ENCODE measurements around the gene ADCY3. TPM values are rescaled to one million over a fixed set of nuclear protein-coding genes. Genes with fewer than 3 reads are reported as not detected.

The ADCY3 gene
- total RNA-seq, 1 experiment from 2014 or later, result 39.5 TPM

DNA sequence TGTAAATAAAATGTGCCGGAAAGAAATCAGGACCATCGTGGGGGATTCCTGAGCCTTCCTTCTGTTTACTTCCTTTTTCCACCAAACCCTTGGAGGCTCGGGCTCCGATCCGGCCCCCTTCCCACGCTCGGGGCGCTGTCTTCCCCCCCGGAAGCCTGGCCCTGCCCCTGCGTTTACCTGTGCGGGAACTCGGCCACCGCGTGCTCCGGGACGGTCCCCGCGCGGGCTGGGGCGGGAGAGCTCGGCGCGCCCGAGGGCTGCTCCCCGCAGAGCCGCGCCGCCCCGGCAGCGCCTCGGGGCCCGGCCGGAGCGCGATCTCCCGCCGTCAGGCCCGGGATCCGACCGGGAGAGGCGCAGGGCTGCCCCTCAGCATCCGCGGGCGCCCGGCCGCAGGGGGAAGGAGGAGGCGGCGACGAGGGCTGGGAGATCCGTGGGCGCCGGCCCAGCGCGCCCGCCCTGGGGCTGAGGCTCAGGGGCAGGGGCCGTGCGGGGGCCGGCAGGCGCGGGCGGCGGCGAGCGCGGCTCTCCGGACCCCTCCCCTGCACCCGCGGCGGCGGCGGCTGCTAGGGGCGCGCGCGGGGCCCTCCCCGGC, 435 bp downstream of the ADCY3 start:
- H2BK12ac ChIP-seq (ENCODE audit: insufficient read length, low read depth, low read length), result no peak overlapping the region
- no peak overlapping the region for H4K91ac ChIP-seq (ENCODE audit: insufficient read length, low read depth, low read length)
- peaks cover 8% of the 10 kb centered on the region for H3K27me3 Mint-ChIP-seq (ENCODE audit: low read depth)
- H3K79me1 ChIP-seq (ENCODE audit: insufficient read depth, low read depth, low read length, poor library complexity, severe bottlenecking), result no peaks in the 10 kb centered on the region
- no peak overlapping the region; a peak in 1 of 7 replicates for H3K27ac Mint-ChIP-seq
- peak overlapping the region; percentile 80 for H3K4me3 Mint-ChIP-seq
- no peaks in the 10 kb centered on the region for H4K20me1 ChIP-seq (ENCODE audit: control insufficient read depth, insufficient read depth, insufficient read length)
- no peak overlapping the region for H2BK15ac ChIP-seq (ENCODE audit: low read depth, low read length)
- H3K23me2 ChIP-seq (ENCODE audit: insufficient read length, low read depth, low read length, poor library complexity, severe bottlenecking), result no peaks in the 10 kb centered on the region
- no peak overlapping the region for H3K56ac ChIP-seq (ENCODE audit: insufficient read length, low read depth, low read length)
- H3K9me3 Mint-ChIP-seq, result no peaks in the 10 kb centered on the region
- H3K23ac ChIP-seq (ENCODE audit: insufficient read length, low read depth, low read length), result no peak overlapping the region
- H3K4me1 ChIP-seq (ENCODE audit: insufficient read depth, low read length), result no peaks in the 10 kb centered on the region
- no peak overlapping the region for H2BK20ac ChIP-seq (ENCODE audit: low read depth, low read length, poor library complexity, severe bottlenecking)
- TF ChIP-seq, protein P1, sequence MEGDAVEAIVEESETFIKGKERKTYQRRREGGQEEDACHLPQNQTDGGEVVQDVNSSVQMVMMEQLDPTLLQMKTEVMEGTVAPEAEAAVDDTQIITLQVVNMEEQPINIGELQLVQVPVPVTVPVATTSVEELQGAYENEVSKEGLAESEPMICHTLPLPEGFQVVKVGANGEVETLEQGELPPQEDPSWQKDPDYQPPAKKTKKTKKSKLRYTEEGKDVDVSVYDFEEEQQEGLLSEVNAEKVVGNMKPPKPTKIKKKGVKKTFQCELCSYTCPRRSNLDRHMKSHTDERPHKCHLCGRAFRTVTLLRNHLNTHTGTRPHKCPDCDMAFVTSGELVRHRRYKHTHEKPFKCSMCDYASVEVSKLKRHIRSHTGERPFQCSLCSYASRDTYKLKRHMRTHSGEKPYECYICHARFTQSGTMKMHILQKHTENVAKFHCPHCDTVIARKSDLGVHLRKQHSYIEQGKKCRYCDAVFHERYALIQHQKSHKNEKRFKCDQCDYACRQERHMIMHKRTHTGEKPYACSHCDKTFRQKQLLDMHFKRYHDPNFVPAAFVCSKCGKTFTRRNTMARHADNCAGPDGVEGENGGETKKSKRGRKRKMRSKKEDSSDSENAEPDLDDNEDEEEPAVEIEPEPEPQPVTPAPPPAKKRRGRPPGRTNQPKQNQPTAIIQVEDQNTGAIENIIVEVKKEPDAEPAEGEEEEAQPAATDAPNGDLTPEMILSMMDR (conservative IDR thresholded peaks at IDR 0.05), result no peak
- no peaks in the 10 kb centered on the region for H3K9me3 ChIP-seq (ENCODE audit: control insufficient read depth, low read depth, low read length)
- H4K8ac ChIP-seq (replicated peaks; ENCODE audit: insufficient read length, low read depth, low read length), result no peak overlapping the region
- no peak overlapping the region for H3T11ph ChIP-seq (ENCODE audit: low read length)
- no peak overlapping the region for H3K9ac ChIP-seq (ENCODE audit: extremely low read depth, insufficient read length, low read length)
- H3K4ac ChIP-seq (ENCODE audit: low read depth, low read length), result no peak overlapping the region
- peaks cover 20 to 23% of the 10 kb centered on the region in 2 experiments for H3K4me1 Mint-ChIP-seq
- no peak overlapping the region for H3K14ac ChIP-seq (ENCODE audit: insufficient read depth, low read length)
- no peak overlapping the region for H3K18ac ChIP-seq (ENCODE audit: insufficient read length, low read depth, low read length)
- DNase-seq, result no peak
- peak overlapping the region; percentile 42 for H3K4me2 ChIP-seq (ENCODE audit: insufficient read depth, insufficient read length, low read length)
- no peak overlapping the region for H3K27ac ChIP-seq (ENCODE audit: insufficient read length, low read depth, low read length)
- no peak overlapping the region for H4K5ac ChIP-seq (ENCODE audit: insufficient read length, low read depth, low read length)
- peaks cover 2% of the 10 kb centered on the region; the same call in 1 of the 2 replicates for H3K79me2 ChIP-seq (ENCODE audit: insufficient read depth, low read length)
- no CpG with 5 or more reads among the region's 76 CpGs for WGBS (ENCODE audit: extremely low coverage, insufficient read length, low lambda C conversion rate)
- H3K27me3 ChIP-seq (ENCODE audit: insufficient read depth, low read length), result no peaks in the 10 kb centered on the region
- no peak overlapping the region for H2AK5ac ChIP-seq (ENCODE audit: insufficient read length, low read length)
- H3K36me3 Mint-ChIP-seq (ENCODE audit: insufficient read depth in 1 of 3, low read depth in 3 of 3), result peaks cover 2 to 17% (median 14%) of the 10 kb centered on the region in 3 experiments; a peak in 6 of 7 replicates
- no peak overlapping the region for H2BK120ac ChIP-seq (ENCODE audit: low read depth, low read length, poor library complexity, severe bottlenecking)
- H2AFZ ChIP-seq (ENCODE audit: low read length), result no peak overlapping the region
- H2BK5ac ChIP-seq (ENCODE audit: insufficient read length, low read length), result no peak overlapping the region

All from H9 (cell line).